GM12878 (cell line): ENCODE data around the gene ATAD2B. TPM values are rescaled to one million over a fixed set of nuclear protein-coding genes. Genes with fewer than 3 reads are reported as not detected.

Experiments used
- ATAC-seq: fragments of 200-7000 bp; cut with Tn5 transposase; 3 replicates; pipeline ENCODE4 v1.9.1; 2020; ENCODE audit warnings: mild to moderate bottlenecking, moderate library complexity
- BruUV-seq: library from RNA; stranded (reverse); fragments of 400-500 nt; replicated peaks from 2 replicates; lab custom pipeline; 2021; lab: Mats Ljungman, UMichigan
- CTCF ChIA-PET: fragments of 300-600 bp; sonication (Branson Sonifier 250); formaldehyde crosslinking; extraction: SDS; loops from one replicate; lab custom pipeline; 2021; ENCODE audit warnings: inconsistent platforms; lab: Yijun Ruan, JAX
- POLR2A ChIA-PET: fragments of 350-600 bp; formaldehyde crosslinking; extraction: SDS; loops from one replicate; lab custom pipeline; 2021; ENCODE audit warnings: inconsistent platforms; lab: Charles Lee
- RAD21 ChIA-PET: fragments of 300-600 bp; sonication (Branson Sonifier 250); formaldehyde crosslinking; loops from one replicate; lab custom pipeline; 2023; ENCODE audit warnings: antibody characterized with exemption; ENCODE audit not compliant: unreplicated experiment; lab: Charles Lee
- SMC1A ChIA-PET: fragments of 300-600 bp; sonication (Branson Sonifier 250); formaldehyde crosslinking; loops from one replicate; lab custom pipeline; 2023; ENCODE audit not compliant: unreplicated experiment, uncharacterized antibody; lab: Charles Lee
- DNase-seq: peaks from one replicate; pipeline ENCODE4 v3.0.0-alpha.2; 2011; ENCODE audit warnings: low read depth, low spot score
- FAIRE-seq: peaks from 3 replicates; lab custom pipeline; 2011; peaks lifted over from hg19 to GRCh38; lab: Jason Lieb, UNC
- H2AFZ ChIP-seq: 2 replicates; pipeline ENCODE4 v1.6.0; 2011; ENCODE audit warnings: low read depth, low read length, control low read depth; ENCODE audit not compliant: control insufficient read depth
- H3K27ac ChIP-seq: 2 replicates; pipeline ENCODE4 v1.5.1; 2011; ENCODE audit warnings: control low read depth; ENCODE audit not compliant: control insufficient read depth, insufficient read depth
- H3K27me3 ChIP-seq, 2 experiments: replicated peaks in 1 of 2; 2 replicates each; pipeline versions ENCODE4 v1.6.0 to v1.6.1; 2011; ENCODE audit warnings: low read length in 1 of 2; ENCODE audit not compliant: control insufficient read depth in 2 of 2, insufficient read depth in 2 of 2
- H3K36me3 ChIP-seq, 2 experiments: 2 replicates each; pipeline ENCODE4 v1.5.1; 2011; ENCODE audit warnings: low read length in 1 of 2; ENCODE audit not compliant: control insufficient read depth in 2 of 2, insufficient read depth in 2 of 2
- H3K4me1 ChIP-seq: 2 replicates; pipeline ENCODE4 v1.6.1; 2011; ENCODE audit warnings: mild to moderate bottlenecking, low read length, moderate library complexity, mixed read lengths; ENCODE audit not compliant: control insufficient read depth, insufficient read depth
- H3K4me2 ChIP-seq: 2 replicates; pipeline ENCODE4 v1.6.0; 2011; ENCODE audit warnings: control low read depth; ENCODE audit not compliant: control insufficient read depth, insufficient read depth
- H3K4me3 ChIP-seq: fragments of 200-600 bp; sonication (generic); 2 replicates; pipeline ENCODE4 v1.5.1; 2016
- H3K79me2 ChIP-seq: 2 replicates; pipeline ENCODE4 v1.6.0; 2011; ENCODE audit warnings: low read length; ENCODE audit not compliant: control insufficient read depth, insufficient read depth
- H3K9ac ChIP-seq: 2 replicates; pipeline ENCODE4 v1.8.0; 2011; ENCODE audit warnings: low read length, control low read depth, mixed read lengths; ENCODE audit not compliant: control insufficient read depth, insufficient read depth
- H3K9me3 ChIP-seq: replicated peaks from 3 replicates; pipeline ENCODE4 v1.5.1; 2011; ENCODE audit warnings: mild to moderate bottlenecking, low read length; ENCODE audit not compliant: control insufficient read depth, insufficient read depth
- H4K20me1 ChIP-seq: 2 replicates; pipeline ENCODE4 v1.6.0; 2011; ENCODE audit not compliant: control insufficient read depth, insufficient read depth
- KDM1A ChIP-seq: fragments of 200-600 bp; sonication (generic); IDR thresholded peaks from 2 replicates; pipeline ENCODE4 v1.6.1; 2016; ENCODE audit warnings: borderline replicate concordance
- LARP7 ChIP-seq: fragments of 450-650 bp; IDR thresholded peaks from 2 replicates; pipeline ENCODE4 v1.6.1; 2017; ENCODE audit warnings: mild to moderate bottlenecking
- MTA2 ChIP-seq: fragments of 450-650 bp; IDR thresholded peaks from 2 replicates; pipeline ENCODE4 v1.6.1; 2016; ENCODE audit warnings: low read depth, mild to moderate bottlenecking, moderate library complexity
- MTA3 ChIP-seq: IDR thresholded peaks from 2 replicates; pipeline ENCODE4 v1.6.1; 2012; ENCODE audit warnings: low read length, inconsistent platforms, borderline replicate concordance
- MYB ChIP-seq: fragments of 150-350 bp; IDR thresholded peaks from 2 replicates; pipeline ENCODE4 v1.6.1; 2014; ENCODE audit warnings: mild to moderate bottlenecking, low read depth, low read length, borderline replicate concordance
- RUNX3 ChIP-seq: IDR thresholded peaks from 2 replicates; pipeline ENCODE4 v1.6.1; 2012; ENCODE audit warnings: low read length, inconsistent platforms
- SMAD5 ChIP-seq: IDR thresholded peaks from 2 replicates; pipeline ENCODE4 v1.6.1; 2016; ENCODE audit warnings: antibody characterized with exemption, low read depth
- SRF ChIP-seq, 2 experiments: IDR thresholded peaks; 2 replicates each; pipeline ENCODE4 v1.6.1; 2011; ENCODE audit warnings: low read depth in 2 of 2, low read length in 2 of 2, mild to moderate bottlenecking in 1 of 2, moderate library complexity in 1 of 2
- WGBS: methylation state at CpG from one replicate; pipeline ENCODE4 v1.1.6; 2016; ENCODE audit warnings: low lambda C conversion rate; ENCODE audit not compliant: insufficient replicate concordance, insufficient coverage; ENCODE audit errors: missing lambda C conversion rate; 5-methylcytosine and 5-hydroxymethylcytosine counted together
- in situ Hi-C: fragments of 300-500 bp; cut with MboI; formaldehyde crosslinking; loops from 9 replicates; pipeline ENCODE4 v1.14.3; 2018; ENCODE audit warnings: mixed read lengths
- intact Hi-C: fragments of 100-400 bp; cut with micrococcal nuclease; formaldehyde crosslinking; loops from one replicate; pipeline ENCODE4 v1.14.2; 2022; ENCODE audit not compliant: unreplicated experiment
- polyA plus RNA-seq, 11 experiments: library from polyadenylated mRNA; depleted of rRNA in 4 of 11; unstranded in 6 of 11; stranded (reverse) in 5 of 11; fragments of >200 nt; fragmentation: Nextera tagmentation in 4 of 11; fragmentation: Illumina TruSeq in 1 of 11; extraction: Ambion mirVana in 4 of 11; extraction: Trizol in 1 of 11; gene quantifications; 1 replicate in 1 of 11; 2 replicates in 10 of 11; pipeline versions ENCODE4 v1.2.1 to v1.2.3, GENCODE V29; 2011 to 2016; ENCODE audit warnings: inconsistent platforms in 2 of 11, missing spikeins in 2 of 11, low read depth in 1 of 11
- total RNA-seq, 4 experiments: library from RNA; depleted of rRNA in 3 of 4; stranded (reverse); fragments of >200 nt in 3 of 4; fragmentation: Illumina TruSeq in 1 of 4; extraction: Trizol in 1 of 4; gene quantifications; 2 replicates each; pipeline versions ENCODE4 v1.2.1 to v1.2.3, GENCODE V29; 2013 to 2021
- TF ChIP-seq, protein P1 (sequence below): fragments of 150-350 bp; IDR thresholded peaks from 2 replicates; pipeline ENCODE4 v1.6.1; 2014; ENCODE audit warnings: mild to moderate bottlenecking, low read depth, low read length

ATAD2B gene
- total and polyA plus RNA-seq, 10 of the 15 experiments (the other 5 are each of a cell fraction or from before 2014, with no cell fraction given), result 3.6 to 29.9 (median 16.8) TPM

DNA sequence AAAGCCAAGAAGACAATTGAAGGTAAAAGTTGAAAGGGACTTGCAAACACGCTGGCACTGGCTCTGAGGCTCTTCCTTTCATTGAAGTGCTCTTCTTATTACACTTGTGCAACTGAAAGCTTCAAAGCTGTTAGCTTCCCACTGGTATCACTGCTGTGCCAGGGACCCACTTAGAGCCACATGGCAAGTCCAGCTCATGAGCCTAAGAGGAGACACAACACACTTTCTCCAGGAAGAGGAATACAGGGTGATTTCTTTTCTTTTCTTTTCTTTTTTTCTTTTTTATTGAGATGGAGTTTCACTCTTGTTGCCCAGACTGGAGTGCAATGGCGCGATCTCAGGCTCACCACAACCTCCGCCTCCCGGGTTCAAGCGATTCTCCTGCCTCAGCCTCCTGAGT is 218.2 kb downstream of the ATAD2B start:
- in situ Hi-C loops, result no loop called here
- no peak overlapping the region for H3K4me3 ChIP-seq
- ATAC-seq (no peak), FAIRE-seq (no peak), DNase-seq (no peak)
- H3K79me2 ChIP-seq, result no peaks in the 10 kb centered on the region
- H3K9me3 ChIP-seq, result no peaks in the 10 kb centered on the region
- ChIA-PET POLR2A (no interaction called here), RAD21 (no interaction called here), CTCF (interaction anchor here (0.6 kb wide), 1 partner anchor 135 kb away, joined by 3 read pairs; no protein-coding TSS in a partner anchor), SMC1A (no interaction called here)
- no peaks in the 10 kb centered on the region for H3K4me1 ChIP-seq
- intact Hi-C loops, result no loop called here
- H3K36me3 ChIP-seq, result peaks cover 3 to 4% of the 10 kb centered on the region in 2 experiments; a peak in 2 of 4 replicates
- TF ChIP-seq, protein P1, sequence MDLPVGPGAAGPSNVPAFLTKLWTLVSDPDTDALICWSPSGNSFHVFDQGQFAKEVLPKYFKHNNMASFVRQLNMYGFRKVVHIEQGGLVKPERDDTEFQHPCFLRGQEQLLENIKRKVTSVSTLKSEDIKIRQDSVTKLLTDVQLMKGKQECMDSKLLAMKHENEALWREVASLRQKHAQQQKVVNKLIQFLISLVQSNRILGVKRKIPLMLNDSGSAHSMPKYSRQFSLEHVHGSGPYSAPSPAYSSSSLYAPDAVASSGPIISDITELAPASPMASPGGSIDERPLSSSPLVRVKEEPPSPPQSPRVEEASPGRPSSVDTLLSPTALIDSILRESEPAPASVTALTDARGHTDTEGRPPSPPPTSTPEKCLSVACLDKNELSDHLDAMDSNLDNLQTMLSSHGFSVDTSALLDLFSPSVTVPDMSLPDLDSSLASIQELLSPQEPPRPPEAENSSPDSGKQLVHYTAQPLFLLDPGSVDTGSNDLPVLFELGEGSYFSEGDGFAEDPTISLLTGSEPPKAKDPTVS, result no peak
- TF ChIP-seq MTA3 (no peak), SRF (IDR thresholded peaks at IDR 0.05; ENCODE audit: low read depth in 2 of 2, low read length in 2 of 2) (no peak), MYB (no peak), MTA2 (no peak), LARP7 (no peak), KDM1A (no peak), RUNX3 (no peak), SMAD5 (no peak)
- H2AFZ ChIP-seq, result no peak overlapping the region
- H3K9ac ChIP-seq, result no peak overlapping the region
- H4K20me1 ChIP-seq, result no peaks in the 10 kb centered on the region
- BruUV-seq, result no TSS peak
- no peak overlapping the region for H3K4me2 ChIP-seq
- 88% methylated on average over 6 of the region's 6 CpGs for WGBS
- H3K27ac ChIP-seq, result no peak overlapping the region
- no peaks in the 10 kb centered on the region for H3K27me3 ChIP-seq
